Measurements from ENCODE around the gene PRKCZ. TPM values are rescaled to one million over a fixed set of nuclear protein-coding genes. Genes with fewer than 3 reads are reported as not detected.
A peak's percentile ranks its signal among the peaks of the same experiment; 100 is the strongest.

The PRKCZ gene
- total and polyA plus RNA-seq, 2 of the 4 experiments (the other 2 are of a cell fraction) = 2.0 to 3.5 TPM

DNA sequence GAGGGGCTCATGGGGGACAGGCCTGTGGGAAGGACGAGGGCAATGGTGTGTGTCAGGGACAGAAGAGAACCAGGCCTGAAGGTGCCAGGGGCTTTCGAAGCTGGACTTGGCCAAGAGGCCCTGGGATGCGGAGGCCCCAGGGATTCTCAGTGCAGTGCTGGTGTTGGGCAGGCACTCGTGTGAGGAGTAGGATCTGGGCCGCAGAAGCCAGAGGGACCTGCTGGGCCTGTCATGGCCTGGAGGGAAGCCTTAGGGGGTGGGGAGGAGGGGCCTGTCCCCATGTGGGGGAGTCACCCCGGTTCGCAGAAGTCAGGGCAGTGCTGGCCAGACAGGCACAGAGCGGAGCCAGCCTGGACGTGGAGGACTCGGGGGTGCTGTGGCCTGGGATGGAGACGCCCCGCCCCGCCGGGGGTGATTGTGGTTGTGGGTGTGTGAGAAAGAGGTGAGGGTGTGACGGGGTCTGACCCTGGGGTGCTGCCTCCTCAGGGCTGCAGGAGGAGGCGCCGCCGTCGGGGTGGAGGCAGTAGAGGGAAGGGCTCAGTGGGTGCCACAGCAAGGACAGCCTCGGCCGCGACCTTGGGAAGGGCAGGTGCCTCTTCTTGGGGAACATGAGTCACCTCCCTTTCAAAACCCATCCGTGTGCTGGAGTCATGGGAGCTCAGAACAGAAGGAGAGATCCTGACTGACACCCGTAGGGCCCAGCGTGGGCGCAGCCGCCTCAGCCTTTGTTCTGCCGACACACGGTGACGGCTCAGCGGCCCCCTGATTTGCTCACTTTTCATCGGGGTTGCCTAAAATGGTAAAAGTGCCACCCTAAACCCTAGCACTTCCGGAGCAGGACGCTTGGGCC, 110.5 kb downstream of the PRKCZ start:
- CTCF ChIA-PET = interaction anchor here (1.1 kb wide), 1 partner anchor 14 kb away, joined by 3 read pairs; no protein-coding TSS in a partner anchor

More for the DNA sequence above, 110.5 kb downstream of the PRKCZ start:
- no peak overlapping the region for H2AK9ac ChIP-seq (replicated peaks; ENCODE audit: low read depth, low read length, poor library complexity)
- H3K14ac ChIP-seq (replicated peaks; ENCODE audit: low read depth, low read length) = no peak overlapping the region
- H2BK5ac ChIP-seq (ENCODE audit: low read depth, low read length, poor library complexity, severe bottlenecking) = no peak overlapping the region
- no peak overlapping the region for H3K4ac ChIP-seq (ENCODE audit: low read depth, low read length)
- POLR2A ChIA-PET (ENCODE audit: unreplicated experiment) = no interaction called here
- H2AFZ ChIP-seq (replicated peaks; ENCODE audit: low read length, poor library complexity) = peak overlapping the region; percentile 14
- H3K9me3 ChIP-seq (ENCODE audit: control insufficient read depth, insufficient read depth, low read length) = peaks cover 4% of the 10 kb centered on the region; the same call in 1 of the 2 replicates
- H2BK20ac ChIP-seq (ENCODE audit: low read depth, low read length) = no peak overlapping the region
- no peaks in the 10 kb centered on the region for H4K20me1 ChIP-seq (ENCODE audit: insufficient read depth, low read length)
- H4K5ac ChIP-seq (ENCODE audit: low read depth, low read length) = no peak overlapping the region
- no peaks in the 10 kb centered on the region for H3K9me1 ChIP-seq (ENCODE audit: insufficient read depth, low read length)
- peaks cover 14% of the 10 kb centered on the region for H3K27me3 ChIP-seq (ENCODE audit: control insufficient read depth, insufficient read depth, low read length)
- no peaks in the 10 kb centered on the region for H3K4me1 ChIP-seq (ENCODE audit: control insufficient read depth, insufficient read depth, low read length)
- no TSS peak for BruUV-seq (replicated peaks)
- DNase-seq (no peak), ATAC-seq (ENCODE audit: low read depth) (no peak)
- dilution Hi-C loops (cut with HindIII; ENCODE audit: low sequenced_read_pairs, unreplicated experiment) = no loop called here
- H2AK5ac ChIP-seq (ENCODE audit: low read depth, low read length) = no peak overlapping the region
- H3K79me1 ChIP-seq (ENCODE audit: low read depth in 1 of 2, low read length in 2 of 2) = no peaks in the 10 kb centered on the region
- intact Hi-C loops (cut with micrococcal nuclease) = no loop called here
- H3K23ac ChIP-seq (ENCODE audit: low read depth, low read length) = no peak overlapping the region
- H3K9ac ChIP-seq (ENCODE audit: low read depth, low read length) = no peak overlapping the region
- H3K4me2 ChIP-seq (ENCODE audit: low read depth, low read length) = no peak overlapping the region
- H2BK120ac ChIP-seq (ENCODE audit: low read depth, low read length) = no peak overlapping the region
- no peak overlapping the region for H4K8ac ChIP-seq (ENCODE audit: low read depth in 2 of 2, low read length in 2 of 2)
- no peak overlapping the region for H3K27ac ChIP-seq (ENCODE audit: insufficient read depth, low read length)
- TF ChIP-seq CEBPB (IDR thresholded peaks at IDR 0.05; ENCODE audit: low read depth, low read length) (no peak), MAZ (IDR thresholded peaks at IDR 0.05; ENCODE audit: borderline replicate concordance, low read depth, low read length) (no peak), BHLHE40 (IDR thresholded peaks at IDR 0.05; ENCODE audit: low read depth, low read length) (no peak), MAFK (IDR thresholded peaks at IDR 0.05; ENCODE audit: low read depth, low read length) (no peak), USF2 (IDR thresholded peaks at IDR 0.05; ENCODE audit: low read depth, low read length) (no peak), ELK1 (IDR thresholded peaks at IDR 0.05; ENCODE audit: borderline replicate concordance, low read depth, low read length) (no peak)
- in situ Hi-C loops (cut with MboI; ENCODE audit: low sequenced_read_pairs) = no loop called here
- 82% methylated on average over 17 of the region's 34 CpGs; no CpG with 5 or more reads in 1 of the 2 experiments for WGBS, 2 experiments (ENCODE audit: extremely low coverage in 2 of 2, insufficient read length in 1 of 2)
- H3K18ac ChIP-seq (ENCODE audit: low read depth, low read length) = no peak overlapping the region
- no peak overlapping the region for H4K91ac ChIP-seq (ENCODE audit: insufficient read depth, low read depth, low read length)
- no peak overlapping the region for H2BK15ac ChIP-seq (ENCODE audit: low read depth, low read length)
- no peaks in the 10 kb centered on the region for H3K36me3 ChIP-seq (ENCODE audit: control insufficient read depth, insufficient read depth, low read length)
- H3K56ac ChIP-seq (ENCODE audit: extremely low read depth, insufficient read depth, low read length) = no peak overlapping the region
- no peak overlapping the region for H3K4me3 ChIP-seq (ENCODE audit: insufficient read depth, low read depth, low read length)
